ENCODE results near the gene MGARP. TPM values are rescaled to one million over a fixed set of nuclear protein-coding genes. Genes with fewer than 3 reads are reported as not detected.
A peak's percentile ranks its signal among the peaks of the same experiment; 100 is the strongest.

MGARP gene
- total RNA-seq, 6 experiments from 2014 or later, result 10.4 to 38.5 (median 11.8) TPM

DNA sequence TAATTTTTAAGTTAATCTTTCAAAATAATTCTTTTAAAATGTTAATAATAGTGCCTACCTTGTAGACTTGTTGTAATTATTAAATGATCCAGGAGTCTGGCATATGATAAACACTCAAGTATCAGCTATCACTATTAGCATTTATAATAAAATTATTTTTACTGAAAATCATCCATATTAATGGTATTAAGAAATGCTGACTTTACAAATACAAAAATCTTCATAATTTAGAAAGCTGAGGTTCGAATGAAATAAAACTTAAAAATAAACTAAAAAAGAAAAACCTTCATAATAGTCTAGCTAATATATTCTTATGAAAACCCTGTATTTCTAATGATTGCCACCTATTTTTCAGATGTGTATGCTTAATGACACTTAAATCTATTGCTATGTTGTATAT is 5.2 kb downstream of the MGARP start:
- Mint-ChIP-seq H3K4me1 (ENCODE audit: low read depth) (peaks cover 23% of the 10 kb centered on the region), H3K36me3 (ENCODE audit: low read depth) (peaks cover 6% of the 10 kb centered on the region; the same call in 1 of the 2 replicates), H3K27ac (no peak overlapping the region), H3K9me3 (peaks cover 7% of the 10 kb centered on the region; the same call in 1 of the 2 replicates), H3K4me3 (no peak overlapping the region), H3K27me3 (ENCODE audit: insufficient read depth) (no peaks in the 10 kb centered on the region)
- no peak for DNase-seq
- TF ChIP-seq, protein P1, sequence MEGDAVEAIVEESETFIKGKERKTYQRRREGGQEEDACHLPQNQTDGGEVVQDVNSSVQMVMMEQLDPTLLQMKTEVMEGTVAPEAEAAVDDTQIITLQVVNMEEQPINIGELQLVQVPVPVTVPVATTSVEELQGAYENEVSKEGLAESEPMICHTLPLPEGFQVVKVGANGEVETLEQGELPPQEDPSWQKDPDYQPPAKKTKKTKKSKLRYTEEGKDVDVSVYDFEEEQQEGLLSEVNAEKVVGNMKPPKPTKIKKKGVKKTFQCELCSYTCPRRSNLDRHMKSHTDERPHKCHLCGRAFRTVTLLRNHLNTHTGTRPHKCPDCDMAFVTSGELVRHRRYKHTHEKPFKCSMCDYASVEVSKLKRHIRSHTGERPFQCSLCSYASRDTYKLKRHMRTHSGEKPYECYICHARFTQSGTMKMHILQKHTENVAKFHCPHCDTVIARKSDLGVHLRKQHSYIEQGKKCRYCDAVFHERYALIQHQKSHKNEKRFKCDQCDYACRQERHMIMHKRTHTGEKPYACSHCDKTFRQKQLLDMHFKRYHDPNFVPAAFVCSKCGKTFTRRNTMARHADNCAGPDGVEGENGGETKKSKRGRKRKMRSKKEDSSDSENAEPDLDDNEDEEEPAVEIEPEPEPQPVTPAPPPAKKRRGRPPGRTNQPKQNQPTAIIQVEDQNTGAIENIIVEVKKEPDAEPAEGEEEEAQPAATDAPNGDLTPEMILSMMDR (IDR thresholded peaks at IDR 0.05), result no peak

DNA sequence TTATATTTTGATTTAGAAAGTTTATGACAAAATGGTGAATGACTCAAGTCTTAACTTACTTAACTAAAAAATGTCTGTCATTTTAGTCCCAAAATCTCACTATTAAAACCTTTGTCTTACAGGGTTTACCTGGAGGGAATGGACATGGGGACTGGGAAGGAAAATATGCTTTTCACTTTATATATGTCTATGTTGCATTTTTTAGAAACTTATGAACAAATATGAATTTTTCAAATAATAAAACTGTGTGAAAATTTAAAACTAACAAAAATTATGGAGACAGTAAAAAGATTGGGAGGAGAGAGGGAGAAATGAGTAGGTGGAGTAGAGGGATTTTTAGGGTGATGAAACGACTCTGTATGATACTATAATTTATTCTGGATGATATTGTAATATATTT is 6.2 kb downstream of the MGARP start:
- Mint-ChIP-seq H3K4me1 (ENCODE audit: low read depth) (peaks cover 13% of the 10 kb centered on the region), H3K36me3 (ENCODE audit: low read depth) (peaks cover 2% of the 10 kb centered on the region; the same call in 1 of the 2 replicates), H3K4me3 (no peak overlapping the region), H3K27me3 (ENCODE audit: insufficient read depth) (no peaks in the 10 kb centered on the region), H3K27ac (no peak overlapping the region), H3K9me3 (peaks cover 2% of the 10 kb centered on the region; the same call in 1 of the 2 replicates)
- TF ChIP-seq, protein P1 (IDR thresholded peaks at IDR 0.05), result no peak
- DNase-seq, result no peak

GRCh38 chr4:139267301-139267700 is 12.7 kb downstream of the MGARP start:
- H3K9me3 Mint-ChIP-seq, result no peaks in the 10 kb centered on the region
- H3K4me3 Mint-ChIP-seq, result peak overlapping the region; percentile 86
- H3K27me3 Mint-ChIP-seq (ENCODE audit: insufficient read depth), result peaks cover 3% of the 10 kb centered on the region; the same call in 1 of the 2 replicates
- peaks cover 47% of the 10 kb centered on the region for H3K4me1 Mint-ChIP-seq (ENCODE audit: low read depth)
- TF ChIP-seq, protein P1 (IDR thresholded peaks at IDR 0.05), result no peak
- no peaks in the 10 kb centered on the region for H3K36me3 Mint-ChIP-seq (ENCODE audit: low read depth)
- peak overlapping the region; percentile 80 for H3K27ac Mint-ChIP-seq
- no peak for DNase-seq

GRCh38 chr4:139266583-139267257 is 13.3 kb downstream of the MGARP start:
- peak; percentile 86 for DNase-seq
- no peaks in the 10 kb centered on the region for H3K36me3 Mint-ChIP-seq (ENCODE audit: low read depth)
- peaks cover 43% of the 10 kb centered on the region for H3K4me1 Mint-ChIP-seq (ENCODE audit: low read depth)
- H3K27me3 Mint-ChIP-seq (ENCODE audit: insufficient read depth), result peaks cover 3% of the 10 kb centered on the region; the same call in 1 of the 2 replicates
- peak overlapping the region; percentile 86 for H3K4me3 Mint-ChIP-seq
- H3K27ac Mint-ChIP-seq, result peak overlapping the region; percentile 80
- no peaks in the 10 kb centered on the region for H3K9me3 Mint-ChIP-seq
- TF ChIP-seq, protein P1 (IDR thresholded peaks at IDR 0.05), result no peak

GRCh38 chr4:139266208-139266582 is 13.8 kb downstream of the MGARP start:
- TF ChIP-seq, protein P1 (IDR thresholded peaks at IDR 0.05), result no peak
- Mint-ChIP-seq H3K27ac (peak overlapping the region; percentile 80), H3K27me3 (ENCODE audit: insufficient read depth) (peaks cover 3% of the 10 kb centered on the region; the same call in 1 of the 2 replicates), H3K36me3 (ENCODE audit: low read depth) (no peaks in the 10 kb centered on the region), H3K4me3 (peak overlapping the region; percentile 86), H3K9me3 (no peaks in the 10 kb centered on the region), H3K4me1 (ENCODE audit: low read depth) (peaks cover 40% of the 10 kb centered on the region)
- no peak for DNase-seq
